Keratinocyte (primary cell): ENCODE results near the gene ZSWIM2. TPM values are rescaled to one million over a fixed set of nuclear protein-coding genes. Genes with fewer than 3 reads are reported as not detected.

ENCODE experiments used
- DNase-seq: peaks from one replicate; pipeline ENCODE4 v3.0.0-alpha.2; 2011; ENCODE audit warnings: low read depth, missing footprints, low spot score
- FAIRE-seq: peaks from 2 replicates; lab custom pipeline; 2011; peaks lifted over from hg19 to GRCh38; lab: Jason Lieb, UNC
- H2AFZ ChIP-seq: 2 replicates; pipeline ENCODE4 v1.6.0; 2012; ENCODE audit warnings: low read length, control low read depth, inconsistent platforms; ENCODE audit not compliant: control insufficient read depth
- H3K27ac ChIP-seq: 2 replicates; pipeline ENCODE4 v1.5.1; 2011; ENCODE audit warnings: low read length; ENCODE audit not compliant: control insufficient read depth, insufficient read depth
- H3K27me3 ChIP-seq: 3 replicates; pipeline ENCODE4 v1.6.0; 2011; ENCODE audit warnings: low read length; ENCODE audit not compliant: control insufficient read depth, insufficient read depth; ENCODE audit errors: extremely low read depth
- H3K36me3 ChIP-seq, 2 experiments: 2 replicates in 1 of 2; 3 replicates in 1 of 2; pipeline ENCODE4 v1.5.1; 2011; ENCODE audit warnings: low read length in 2 of 2, mild to moderate bottlenecking in 1 of 2; ENCODE audit not compliant: control insufficient read depth in 2 of 2, insufficient read depth in 2 of 2; ENCODE audit errors: extremely low read depth in 1 of 2
- H3K4me1 ChIP-seq: 3 replicates; pipeline ENCODE4 v1.5.1; 2011; ENCODE audit warnings: low read length; ENCODE audit not compliant: control insufficient read depth, insufficient read depth; ENCODE audit errors: extremely low read depth
- H3K4me2 ChIP-seq: 3 replicates; pipeline ENCODE4 v1.6.0; 2011; ENCODE audit warnings: low read depth, low read length; ENCODE audit not compliant: control insufficient read depth, insufficient read depth; ENCODE audit errors: extremely low read depth
- H3K4me3 ChIP-seq, 3 experiments: fragments of 200-600 bp in 1 of 3; sonication (generic) in 1 of 3; 2 replicates in 2 of 3; 3 replicates in 1 of 3; pipeline ENCODE4 v1.5.1; 2011 to 2016; ENCODE audit warnings: low read length in 3 of 3, mild to moderate bottlenecking in 3 of 3, control low read depth in 2 of 3, inconsistent platforms in 1 of 3, low read depth in 1 of 3, mixed read lengths in 1 of 3, mixed run types in 1 of 3, moderate library complexity in 1 of 3; ENCODE audit not compliant: control insufficient read depth in 2 of 3, insufficient read depth in 2 of 3; ENCODE audit errors: extremely low read depth in 1 of 3
- H3K79me2 ChIP-seq: 2 replicates; pipeline ENCODE4 v1.6.0; 2012; ENCODE audit warnings: low read length; ENCODE audit not compliant: control insufficient read depth, insufficient read depth
- H3K9ac ChIP-seq: 3 replicates; pipeline ENCODE4 v1.6.0; 2011; ENCODE audit warnings: low read length; ENCODE audit not compliant: control insufficient read depth, insufficient read depth; ENCODE audit errors: extremely low read depth
- H3K9me1 ChIP-seq: 3 replicates; pipeline ENCODE4 v1.6.0; 2011; ENCODE audit warnings: low read length; ENCODE audit not compliant: control insufficient read depth, insufficient read depth; ENCODE audit errors: extremely low read depth
- H3K9me3 ChIP-seq: 2 replicates; pipeline ENCODE4 v1.5.1; 2012; ENCODE audit warnings: low read depth, low read length; ENCODE audit not compliant: control insufficient read depth
- H4K20me1 ChIP-seq: 3 replicates; pipeline ENCODE4 v1.6.0; 2011; ENCODE audit warnings: low read length; ENCODE audit not compliant: control insufficient read depth, insufficient read depth; ENCODE audit errors: extremely low read depth
- EZH2 ChIP-seq: IDR thresholded peaks from one replicate; pipeline ENCODE4 v1.6.1; 2012; ENCODE audit warnings: inconsistent platforms, mild to moderate bottlenecking, low read length, moderate library complexity
- dilution Hi-C: fragments of 300-500 bp; cut with MboI; formaldehyde crosslinking; loops from one replicate; pipeline ENCODE4 v1.7.0; 2020; ENCODE audit warnings: low sequenced_read_pairs; ENCODE audit not compliant: extremely low pct_ligation_motif_present
- polyA plus RNA-seq, 5 experiments: library from polyadenylated mRNA; depleted of rRNA in 3 of 5; stranded (reverse) in 3 of 5; stranded (forward) in 1 of 5; unstranded in 1 of 5; fragments of >200 nt; gene quantifications; 1 replicate in 1 of 5; 2 replicates in 3 of 5; 3 replicates in 1 of 5; pipeline versions ENCODE4 v1.2.1 to v1.2.3, GENCODE V29; 2011 to 2012; ENCODE audit warnings: missing spikeins in 2 of 5, low read depth in 1 of 5, low replicate concordance in 1 of 5
- TF ChIP-seq, protein P1 (sequence below), 3 experiments: IDR thresholded peaks in 1 of 3; conservative IDR thresholded peaks in 1 of 3; optimal IDR thresholded peaks in 1 of 3; 2 replicates in 2 of 3; 3 replicates in 1 of 3; pipeline versions ENCODE3 to v1.5.1; 2011; ENCODE audit warnings: low read length in 3 of 3, mild to moderate bottlenecking in 3 of 3, moderate library complexity in 2 of 3, control low read depth in 1 of 3, inconsistent platforms in 1 of 3; ENCODE audit not compliant: insufficient read depth in 2 of 3; ENCODE audit errors: extremely low read depth in 1 of 3

The ZSWIM2 gene
- polyA plus RNA-seq, 1 donor (not counting 4 experiments of a cell fraction or from before 2014, with no cell fraction given), result not detected

DNA sequence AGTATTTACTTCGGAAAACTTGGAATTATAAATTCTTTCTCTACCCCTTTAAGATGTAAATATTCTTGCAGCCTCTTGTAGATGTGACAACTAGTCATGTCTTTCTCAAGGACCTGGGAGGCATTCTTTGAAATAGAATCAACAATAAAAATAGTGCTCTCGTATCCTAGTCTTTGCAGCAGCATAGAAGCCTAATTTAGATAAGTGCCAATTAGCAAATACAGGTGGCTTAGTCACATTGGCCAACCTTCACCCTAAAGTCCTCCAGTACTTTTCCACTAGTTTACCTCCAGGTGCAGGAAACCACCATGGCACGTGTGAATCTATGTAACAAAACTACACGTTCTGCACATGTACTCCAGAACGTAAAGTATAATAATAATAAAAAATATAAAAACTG is 3.5 kb upstream of the ZSWIM2 start:
- Histone ChIP-seq H3K9me3 (no peaks in the 10 kb centered on the region), H3K27me3 (no peaks in the 10 kb centered on the region), H3K9ac (no peak overlapping the region), H2AFZ (no peak overlapping the region), H3K9me1 (no peaks in the 10 kb centered on the region), H3K4me1 (peaks cover 3% of the 10 kb centered on the region), H4K20me1 (no peaks in the 10 kb centered on the region), H3K27ac (no peak overlapping the region), H3K79me2 (no peaks in the 10 kb centered on the region), H3K4me3 (no peak overlapping the region), H3K36me3 (no peaks in the 10 kb centered on the region), H3K4me2 (no peak overlapping the region)
- DNase-seq (no peak), FAIRE-seq (no peak)
- TF ChIP-seq EZH2, result no peak
- TF ChIP-seq, protein P1, sequence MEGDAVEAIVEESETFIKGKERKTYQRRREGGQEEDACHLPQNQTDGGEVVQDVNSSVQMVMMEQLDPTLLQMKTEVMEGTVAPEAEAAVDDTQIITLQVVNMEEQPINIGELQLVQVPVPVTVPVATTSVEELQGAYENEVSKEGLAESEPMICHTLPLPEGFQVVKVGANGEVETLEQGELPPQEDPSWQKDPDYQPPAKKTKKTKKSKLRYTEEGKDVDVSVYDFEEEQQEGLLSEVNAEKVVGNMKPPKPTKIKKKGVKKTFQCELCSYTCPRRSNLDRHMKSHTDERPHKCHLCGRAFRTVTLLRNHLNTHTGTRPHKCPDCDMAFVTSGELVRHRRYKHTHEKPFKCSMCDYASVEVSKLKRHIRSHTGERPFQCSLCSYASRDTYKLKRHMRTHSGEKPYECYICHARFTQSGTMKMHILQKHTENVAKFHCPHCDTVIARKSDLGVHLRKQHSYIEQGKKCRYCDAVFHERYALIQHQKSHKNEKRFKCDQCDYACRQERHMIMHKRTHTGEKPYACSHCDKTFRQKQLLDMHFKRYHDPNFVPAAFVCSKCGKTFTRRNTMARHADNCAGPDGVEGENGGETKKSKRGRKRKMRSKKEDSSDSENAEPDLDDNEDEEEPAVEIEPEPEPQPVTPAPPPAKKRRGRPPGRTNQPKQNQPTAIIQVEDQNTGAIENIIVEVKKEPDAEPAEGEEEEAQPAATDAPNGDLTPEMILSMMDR (optimal IDR thresholded peaks at IDR 0.05 in 1 of 3, IDR thresholded peaks at IDR 0.05 in 1 of 3, conservative IDR thresholded peaks at IDR 0.05 in 1 of 3; ENCODE audit: extremely low read depth in 1 of 3, insufficient read depth in 2 of 3, low read length in 3 of 3), result no peak
- dilution Hi-C loops, result loop anchor here (25.0 kb wide), 1 partner anchor 610 kb away; no protein-coding TSS in a partner anchor

DNA sequence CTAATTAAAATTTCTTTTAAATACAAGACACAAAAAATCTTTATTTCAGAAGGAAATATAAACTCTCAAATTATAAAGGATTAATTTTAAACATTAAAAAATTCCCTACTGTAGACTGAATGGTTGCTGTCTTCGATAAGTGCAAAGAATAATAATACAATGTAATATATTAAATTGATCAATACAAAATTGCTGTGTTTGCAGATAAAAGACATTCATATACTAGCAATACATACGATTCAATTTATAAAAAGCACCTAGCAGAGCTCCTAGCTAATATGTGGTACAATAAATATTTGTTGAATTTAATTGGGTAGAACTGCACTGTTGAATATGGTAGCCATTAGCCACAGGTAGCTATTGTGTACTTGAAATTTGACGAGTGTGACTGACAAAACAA is 6.6 kb downstream of the ZSWIM2 start:
- H3K4me3 ChIP-seq, result no peak overlapping the region
- no peaks in the 10 kb centered on the region for H3K9me3 ChIP-seq
- no peak overlapping the region for H3K9ac ChIP-seq
- no peaks in the 10 kb centered on the region for H4K20me1 ChIP-seq
- no peaks in the 10 kb centered on the region for H3K9me1 ChIP-seq
- H3K4me2 ChIP-seq, result no peak overlapping the region
- FAIRE-seq (no peak), DNase-seq (no peak)
- no peak overlapping the region for H2AFZ ChIP-seq
- H3K79me2 ChIP-seq, result no peaks in the 10 kb centered on the region
- no peaks in the 10 kb centered on the region for H3K36me3 ChIP-seq
- dilution Hi-C loops, result no loop called here
- H3K4me1 ChIP-seq, result no peaks in the 10 kb centered on the region
- no peak overlapping the region for H3K27ac ChIP-seq
- TF ChIP-seq EZH2, result no peak
- TF ChIP-seq, protein P1 (optimal IDR thresholded peaks at IDR 0.05 in 1 of 3, IDR thresholded peaks at IDR 0.05 in 1 of 3, conservative IDR thresholded peaks at IDR 0.05 in 1 of 3; ENCODE audit: extremely low read depth in 1 of 3, insufficient read depth in 2 of 3, low read length in 3 of 3), result no peak
- no peaks in the 10 kb centered on the region for H3K27me3 ChIP-seq
